Mesenteric fat pad (tissue), 1 donor: ENCODE measurements around the gene MGAT5B. TPM values are rescaled to one million over a fixed set of nuclear protein-coding genes. Genes with fewer than 3 reads are reported as not detected.
"Not testable (repeated sequence)": the region's sequence is repeated elsewhere in the genome, so short reads cannot be mapped to it uniquely, and the experiment has no call there.

ENCODE experiments used
- DNase-seq: peaks from one replicate; pipeline ENCODE4 v3.0.0-alpha.2; 2020; ENCODE audit warnings: low spot score
- total RNA-seq: library from RNA; stranded (reverse); fragmentation: NEBNext Ultra II Directional; extraction: Animal tissue kit (Norgen Biotek cat#: 25700); gene quantifications from one replicate; pipeline ENCODE4 v1.2.1, GENCODE V29; 2021
- donor health status: DM: yes; HTN: yes; CAD: no.

The MGAT5B gene
- total RNA-seq, 1 donor from 2014 or later: 1.1 TPM

DNA sequence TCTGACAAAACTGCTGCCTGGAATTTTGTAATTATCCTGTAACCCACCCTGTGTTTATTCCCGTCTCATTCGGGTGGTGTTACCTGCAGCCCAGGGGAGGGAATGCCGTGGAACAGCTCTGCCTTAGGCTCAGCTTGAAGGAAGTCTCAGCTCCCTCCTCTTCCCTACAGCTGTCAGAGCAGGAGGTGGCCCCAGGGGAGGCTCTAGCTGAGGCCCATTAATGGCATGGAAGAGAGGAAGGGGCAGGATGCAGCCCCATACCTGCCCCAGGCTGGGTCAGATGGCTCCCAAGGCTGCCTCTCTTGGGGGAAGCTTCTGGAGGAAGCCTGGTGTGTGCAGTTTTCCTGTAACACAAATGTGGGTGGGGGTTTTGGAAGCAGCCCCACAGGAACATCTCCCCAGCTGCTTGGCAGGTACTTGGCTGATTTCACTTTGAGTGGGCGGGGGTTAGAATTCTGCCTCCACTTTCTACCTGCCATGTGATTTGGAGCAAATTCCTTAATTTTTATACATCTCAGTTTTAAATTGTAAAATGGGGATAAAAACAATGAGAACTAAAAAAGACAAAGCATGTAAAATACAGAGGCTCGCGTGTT, 103.9 kb downstream of the MGAT5B start:
- no peak for DNase-seq

DNA sequence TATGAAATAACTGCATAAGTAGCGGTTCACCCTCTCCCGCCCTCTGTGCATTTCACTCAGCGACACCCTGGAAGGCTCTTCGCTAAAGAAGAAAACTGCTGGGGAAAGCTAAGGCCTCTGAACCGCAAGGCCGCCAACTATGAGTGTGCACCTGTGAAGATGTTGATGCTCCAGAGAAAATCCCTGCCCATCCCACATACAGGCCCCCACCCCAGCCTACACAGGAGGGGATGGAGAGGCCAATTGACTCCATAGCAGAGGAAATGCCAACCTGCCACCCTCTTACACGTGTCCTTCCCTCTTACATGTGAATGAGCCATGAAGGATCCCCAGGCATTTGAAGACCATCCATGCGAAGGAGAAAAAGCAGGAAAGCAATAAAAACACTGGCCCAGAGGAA, 104.8 kb downstream of the MGAT5B start:
- no peak for DNase-seq

DNA sequence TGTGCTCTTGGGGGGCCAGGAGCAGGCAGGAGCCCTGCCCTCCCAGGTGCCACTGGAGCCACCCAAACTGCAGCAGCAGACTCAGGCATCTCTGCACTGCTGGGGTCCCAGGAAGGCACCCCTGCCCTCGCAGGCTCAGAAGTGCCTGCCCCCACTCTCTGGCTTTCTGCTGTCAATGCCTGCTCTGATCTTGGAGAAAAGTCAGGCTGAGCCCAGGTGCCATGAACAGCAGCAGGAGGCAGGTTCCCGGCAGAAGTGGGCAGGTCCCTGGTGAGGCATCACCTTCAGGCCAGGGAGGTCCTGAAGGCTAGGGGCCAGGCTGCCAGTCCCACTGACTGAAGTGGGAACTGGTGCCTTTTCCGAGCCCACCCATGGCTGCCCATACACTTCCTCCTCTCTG, 106.5 kb downstream of the MGAT5B start:
- no peak for DNase-seq

DNA sequence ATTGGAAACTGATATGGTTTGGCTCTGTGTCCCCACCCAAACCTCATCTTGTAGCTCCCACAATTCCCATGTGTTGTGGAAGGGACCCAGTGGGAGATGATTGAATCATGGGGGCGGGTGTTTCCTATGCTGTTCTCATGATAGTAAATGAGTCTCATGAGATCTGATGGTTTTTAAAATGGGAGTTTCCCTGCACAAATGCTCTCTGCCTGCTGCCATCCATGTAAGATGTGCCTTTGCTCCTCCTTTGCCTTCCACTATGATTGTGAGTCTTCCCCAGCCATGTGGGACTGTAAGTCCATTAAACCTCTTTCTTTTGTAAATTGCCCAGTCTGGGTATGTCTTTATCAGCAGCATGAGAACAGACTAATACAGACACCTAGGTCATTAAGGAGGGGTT, 109.8 kb downstream of the MGAT5B start:
- not testable (repeated sequence) for DNase-seq

DNA sequence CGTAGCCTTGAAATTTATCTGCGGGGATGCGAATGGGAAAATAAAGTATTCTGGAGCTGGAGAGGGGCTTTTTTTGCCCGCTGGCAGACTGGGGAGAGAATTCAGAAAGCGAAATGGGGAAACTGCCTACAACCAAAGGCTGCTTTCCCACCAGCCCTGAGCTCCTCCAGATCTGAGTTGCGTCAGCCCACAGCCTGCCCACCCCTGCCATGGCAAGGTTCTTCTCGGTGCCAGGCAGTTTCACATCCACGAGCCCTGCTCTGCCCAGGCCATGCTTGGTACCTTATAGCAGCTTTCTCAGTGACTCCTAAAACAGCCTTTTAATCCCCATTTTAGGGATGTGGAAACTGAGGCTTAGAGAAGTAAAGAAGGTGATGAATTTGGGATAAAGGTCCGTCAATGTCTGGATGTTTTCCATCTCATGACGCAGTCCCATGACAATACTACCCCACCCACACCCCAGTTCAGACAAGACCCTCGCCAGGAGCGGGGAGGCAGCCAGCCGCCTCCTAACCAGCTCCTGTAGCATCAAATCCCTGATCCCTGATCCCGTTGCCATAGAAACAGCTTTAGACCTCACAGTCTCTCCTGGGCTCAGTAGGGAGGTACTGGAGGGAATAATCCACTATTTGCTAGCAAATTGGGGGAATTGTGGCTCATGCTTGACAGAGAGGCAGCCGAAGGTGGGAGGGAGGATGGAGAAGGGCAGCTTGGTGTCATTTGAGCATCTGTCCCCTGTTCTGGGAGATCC, 113.5 kb downstream of the MGAT5B start:
- DNase-seq: no peak

DNA sequence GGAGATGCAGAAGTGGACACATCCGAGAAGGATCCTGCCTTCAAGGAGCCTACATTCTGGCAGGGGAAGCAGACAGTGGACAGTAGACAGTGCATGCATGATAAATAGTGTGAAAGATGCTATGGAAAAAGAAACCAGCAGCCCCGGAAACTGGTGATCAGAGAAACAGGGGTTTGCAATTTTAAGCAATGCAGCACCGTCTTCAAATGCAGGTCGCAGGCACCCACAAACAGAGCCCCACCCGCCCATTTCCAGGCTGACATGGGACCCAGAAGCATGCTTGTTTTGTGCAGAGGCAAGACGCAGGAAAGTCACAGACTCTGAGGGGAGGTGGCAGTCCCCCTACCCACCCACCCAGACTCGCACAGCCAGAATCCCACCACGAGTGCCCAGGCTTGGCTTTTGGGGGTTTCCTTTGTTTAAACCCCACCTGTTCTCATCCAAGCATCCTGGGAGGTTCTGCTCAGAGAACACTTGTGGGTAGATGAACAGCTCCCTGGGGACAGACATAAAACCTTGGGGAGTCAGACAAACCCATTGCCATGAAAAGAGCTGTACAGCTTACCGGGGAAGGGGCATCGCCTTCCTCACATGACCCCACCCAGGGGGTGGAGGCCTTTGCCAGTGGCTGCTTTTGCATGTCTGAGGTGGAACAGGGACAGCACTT, 114.3 kb downstream of the MGAT5B start:
- DNase-seq: no peak

DNA sequence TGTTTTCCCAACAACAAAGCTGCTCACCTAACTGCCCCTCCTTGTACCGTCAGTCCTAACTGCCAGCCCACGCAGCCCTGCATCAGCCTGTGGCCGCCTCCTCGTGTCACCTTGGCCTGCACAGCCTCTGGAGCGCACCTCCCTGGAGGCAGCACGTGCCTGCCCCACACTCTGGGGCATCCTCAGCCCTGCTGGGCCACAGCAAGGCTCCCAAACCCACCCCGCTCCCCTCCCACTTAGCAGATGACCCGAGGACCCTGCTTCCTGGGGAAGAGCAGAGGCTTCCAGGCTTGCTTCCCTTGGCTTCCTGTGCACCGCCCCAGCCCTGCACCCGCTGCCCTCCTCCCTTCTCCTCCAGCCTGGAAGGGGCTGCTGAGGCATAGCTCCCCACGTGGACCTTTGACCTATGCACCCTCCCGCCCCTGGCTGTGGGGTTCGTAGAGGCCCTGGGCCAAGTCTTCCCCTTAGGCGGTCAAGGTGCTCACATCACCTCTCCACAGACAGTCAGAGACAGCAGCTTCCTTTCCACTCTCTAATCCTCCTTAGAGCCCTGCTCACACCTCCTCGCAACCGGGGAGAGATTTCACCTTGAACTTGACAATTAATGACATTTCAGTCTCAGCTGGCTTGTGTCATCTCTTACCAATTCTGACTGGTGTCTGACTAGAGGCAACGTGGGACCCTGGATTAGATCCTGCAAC, 115.0 kb downstream of the MGAT5B start:
- DNase-seq: no peak

DNA sequence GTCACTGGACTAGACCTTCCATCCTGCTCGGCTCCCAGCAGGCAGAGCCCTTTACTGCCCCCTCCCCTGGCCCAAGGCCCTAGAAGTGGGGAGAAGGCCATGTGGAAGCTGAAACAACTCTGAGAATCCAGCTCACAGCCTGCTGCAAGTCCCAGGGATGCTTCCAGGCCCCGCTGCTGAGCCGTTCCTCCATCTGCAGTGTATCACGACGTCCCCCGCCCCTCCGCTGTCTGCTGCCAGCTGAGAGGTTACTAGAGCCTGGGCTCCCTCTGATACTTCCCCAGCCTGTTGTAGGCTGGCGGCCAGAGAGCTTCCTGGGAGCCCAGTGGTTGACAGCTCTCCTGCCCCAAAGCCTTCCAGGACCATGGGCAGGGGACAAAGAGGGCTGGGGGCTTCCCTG, 118.2 kb downstream of the MGAT5B start:
- DNase-seq: no peak

DNA sequence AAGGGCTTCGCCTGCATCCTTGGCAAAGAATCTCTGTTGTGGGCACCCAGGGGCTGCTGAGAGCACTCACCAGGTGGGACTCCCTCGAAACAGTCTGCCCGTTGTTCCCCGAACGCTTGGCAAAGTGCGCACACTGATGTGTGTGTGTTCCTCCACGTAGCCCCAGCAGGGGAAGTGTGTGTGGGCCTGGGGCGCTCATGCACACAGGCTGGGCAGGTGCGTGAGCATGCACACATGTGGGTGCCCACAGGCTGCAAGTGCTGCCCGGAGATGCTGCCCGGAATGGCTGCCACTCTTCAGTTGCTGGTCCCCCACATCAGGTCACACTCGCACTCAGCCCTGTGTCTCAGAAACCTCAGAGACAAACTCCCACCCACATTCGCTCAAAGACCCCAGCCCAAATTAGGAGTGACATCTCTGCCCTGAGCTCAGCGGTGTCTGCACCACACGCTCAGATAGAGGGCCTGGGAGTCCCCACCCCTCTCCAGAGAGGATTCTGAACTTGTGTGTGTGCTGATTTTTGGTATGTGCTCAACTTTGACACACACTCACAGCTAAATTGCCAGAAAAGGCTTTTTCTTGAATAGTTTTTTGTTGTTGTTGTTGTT, 119.4 kb downstream of the MGAT5B start:
- DNase-seq: no peak

DNA sequence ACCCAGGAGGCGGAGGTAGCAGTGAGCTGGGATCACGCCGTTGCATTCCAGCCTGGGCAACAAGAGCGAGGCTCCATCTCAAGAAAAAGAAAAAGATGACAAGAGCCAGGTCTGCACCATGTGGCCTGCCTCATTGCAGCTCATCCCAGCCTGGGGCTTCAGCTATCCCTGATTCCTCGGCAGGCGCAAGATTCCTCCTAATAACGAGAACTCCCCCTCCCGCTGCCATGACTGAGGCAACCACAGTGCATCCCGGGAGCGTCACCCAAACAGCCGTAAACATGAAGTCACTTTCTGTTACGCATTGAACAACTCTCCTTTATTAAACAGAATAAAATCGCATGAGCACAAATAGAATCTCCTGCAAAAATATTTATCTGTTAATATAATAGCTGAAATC, 120.6 kb downstream of the MGAT5B start:
- no peak for DNase-seq

DNA sequence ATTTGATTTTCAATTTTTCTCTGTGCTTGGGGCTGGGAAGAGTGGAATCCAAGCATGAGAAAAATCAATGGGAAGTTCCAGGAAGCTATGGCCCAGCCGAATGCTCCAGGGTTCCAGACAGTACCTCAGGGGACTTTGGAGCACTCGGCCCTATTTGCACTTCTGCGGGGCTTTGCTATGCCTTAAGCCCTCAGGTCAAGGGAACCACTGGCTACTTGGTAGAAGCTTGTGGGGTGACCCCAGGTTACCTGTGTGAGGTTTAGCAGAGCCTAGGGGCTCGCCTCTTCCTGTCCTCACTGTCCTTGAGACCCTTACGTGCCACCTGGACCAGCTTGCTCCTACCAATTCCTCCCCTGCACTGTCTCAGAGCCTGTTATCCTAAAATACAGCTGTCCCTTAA, 121.3 kb downstream of the MGAT5B start:
- no peak for DNase-seq

DNA sequence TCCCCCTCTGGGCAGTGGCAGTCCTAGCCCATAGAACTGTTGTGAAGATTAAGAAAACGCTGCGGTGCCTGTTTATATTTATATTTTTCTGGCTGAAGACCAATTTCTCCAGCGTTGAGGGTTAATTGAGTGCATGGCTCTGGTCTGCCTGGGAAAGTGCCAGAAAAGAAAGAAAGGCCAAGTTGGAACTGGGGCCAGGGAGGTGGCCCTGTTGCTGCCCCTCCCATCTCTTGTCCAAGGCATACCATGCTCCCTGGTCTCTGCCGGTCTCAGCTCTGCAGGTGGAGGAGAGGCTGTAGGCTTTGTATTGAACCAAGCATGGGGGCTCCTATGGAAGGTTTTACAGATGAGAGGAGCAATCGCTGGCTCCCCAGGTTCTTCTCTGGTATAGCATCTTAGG, 124.7 kb downstream of the MGAT5B start:
- no peak for DNase-seq

DNA sequence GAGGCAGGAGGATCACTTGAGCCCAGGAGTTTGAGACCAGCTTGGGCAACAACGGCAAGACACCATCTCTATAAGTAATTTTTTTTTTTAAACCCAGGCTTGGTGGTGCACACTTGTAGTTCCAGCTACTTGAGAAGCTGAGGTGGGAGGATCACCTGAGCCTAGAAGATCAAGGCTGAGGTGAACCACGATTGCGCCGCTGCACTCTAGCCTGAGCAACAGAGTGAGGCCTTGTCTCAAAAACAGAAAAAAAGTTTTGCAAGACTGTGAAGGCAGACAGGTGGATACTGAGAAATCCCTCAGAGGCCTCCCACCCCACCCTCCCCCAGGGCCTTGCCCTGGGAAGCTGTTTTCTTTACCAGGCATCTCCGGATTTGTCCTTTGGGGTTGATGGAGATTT, 125.4 kb downstream of the MGAT5B start:
- DNase-seq: no peak

DNA sequence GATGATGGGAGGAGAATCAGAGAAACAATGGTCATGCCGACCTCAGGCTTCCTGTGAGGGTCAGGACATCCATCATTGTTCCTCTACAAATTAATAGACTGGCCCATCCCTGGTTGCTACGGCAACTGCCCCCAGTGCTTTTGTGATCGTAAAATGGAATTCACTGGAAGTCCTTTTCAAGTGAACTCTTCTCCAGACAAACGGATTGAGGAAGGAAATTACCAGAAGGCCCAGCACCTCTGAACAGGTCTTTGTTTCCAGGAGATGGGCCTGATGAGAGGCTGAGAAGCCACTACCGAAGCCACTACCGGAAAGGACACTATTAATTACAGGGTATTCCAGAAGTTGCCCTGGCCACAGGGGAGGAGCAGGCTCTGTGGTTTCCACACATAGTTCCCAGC, 126.0 kb downstream of the MGAT5B start:
- DNase-seq: no peak

DNA sequence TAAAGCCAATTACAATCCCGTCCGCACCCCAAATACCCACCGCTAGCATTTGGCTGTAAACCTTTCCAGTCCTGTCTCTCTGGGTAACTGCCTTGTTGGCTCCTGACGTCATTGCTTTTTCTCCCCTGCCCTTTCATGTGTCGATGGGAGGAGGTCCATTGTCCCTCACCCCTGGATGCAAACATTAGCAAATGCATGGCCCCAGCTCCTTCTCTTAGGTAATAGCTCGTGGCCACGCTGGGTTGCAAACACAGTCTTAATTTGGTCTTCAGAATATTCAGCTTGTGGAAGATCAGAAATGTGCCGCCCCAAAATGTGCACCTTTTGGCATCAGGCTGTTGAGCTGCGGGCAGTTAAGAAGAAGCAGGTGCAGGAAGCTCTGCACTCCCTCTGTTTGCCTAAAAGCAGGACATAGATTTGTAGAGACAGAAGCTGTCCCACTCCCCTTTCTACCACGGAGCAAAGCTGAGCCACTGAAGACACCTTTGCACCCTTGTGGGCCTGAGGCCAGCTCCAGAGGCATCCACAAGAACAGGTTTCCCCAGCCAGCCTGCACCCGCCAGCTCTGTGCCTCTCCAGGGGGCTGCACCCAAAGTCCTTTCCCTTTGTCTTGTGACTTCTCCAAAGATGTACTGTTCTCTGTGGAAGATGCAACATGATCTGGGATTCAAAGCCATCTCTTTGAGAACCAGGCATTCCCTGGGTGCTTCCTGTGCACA, 127.3 kb downstream of the MGAT5B start:
- DNase-seq: no peak

DNA sequence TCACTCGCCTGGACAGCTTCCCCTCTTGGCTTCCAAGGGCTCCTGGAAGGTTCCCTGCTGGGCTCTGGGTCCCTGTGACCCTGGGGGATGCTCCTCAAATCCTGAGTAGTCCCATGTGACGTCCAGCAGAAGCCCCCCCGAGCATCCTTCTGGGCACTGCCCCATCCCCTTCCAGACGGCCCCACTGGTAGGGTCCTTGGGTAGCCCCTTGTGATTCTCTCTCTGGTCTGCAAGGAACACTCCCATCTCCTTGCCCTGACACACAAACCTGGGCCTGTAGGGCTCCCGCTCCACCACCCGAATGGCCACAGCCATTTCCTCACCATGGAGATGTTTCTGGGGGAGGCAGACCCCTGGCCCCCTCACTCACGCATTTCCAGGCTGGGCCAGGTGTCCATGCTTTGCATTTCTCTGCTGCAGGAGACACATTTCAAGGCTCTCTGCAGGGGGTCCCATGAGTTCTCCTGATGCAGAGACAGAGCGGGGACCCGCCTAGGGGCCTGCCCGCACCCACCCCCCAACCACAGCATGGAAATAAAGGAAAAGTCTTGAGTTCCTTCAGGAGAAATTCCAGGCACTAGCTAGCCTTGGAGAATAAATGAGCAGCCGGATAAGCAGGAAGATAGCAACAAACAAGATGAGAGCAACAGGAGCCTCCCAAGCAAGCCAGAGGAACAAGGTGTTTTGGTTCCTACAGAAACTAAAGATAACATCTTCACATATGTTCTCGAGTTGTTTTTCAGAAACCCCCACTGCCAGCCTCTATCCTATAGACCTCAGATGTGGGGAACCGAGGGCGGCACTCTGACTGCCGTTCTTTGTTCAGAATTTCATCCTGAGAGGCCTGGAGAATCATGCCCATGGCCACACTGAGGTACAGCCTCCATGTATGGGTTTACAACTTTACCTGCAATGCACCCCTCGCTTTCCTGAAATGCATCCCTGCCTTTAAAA, 128.8 kb downstream of the MGAT5B start:
- peak; percentile 75 for DNase-seq

DNA sequence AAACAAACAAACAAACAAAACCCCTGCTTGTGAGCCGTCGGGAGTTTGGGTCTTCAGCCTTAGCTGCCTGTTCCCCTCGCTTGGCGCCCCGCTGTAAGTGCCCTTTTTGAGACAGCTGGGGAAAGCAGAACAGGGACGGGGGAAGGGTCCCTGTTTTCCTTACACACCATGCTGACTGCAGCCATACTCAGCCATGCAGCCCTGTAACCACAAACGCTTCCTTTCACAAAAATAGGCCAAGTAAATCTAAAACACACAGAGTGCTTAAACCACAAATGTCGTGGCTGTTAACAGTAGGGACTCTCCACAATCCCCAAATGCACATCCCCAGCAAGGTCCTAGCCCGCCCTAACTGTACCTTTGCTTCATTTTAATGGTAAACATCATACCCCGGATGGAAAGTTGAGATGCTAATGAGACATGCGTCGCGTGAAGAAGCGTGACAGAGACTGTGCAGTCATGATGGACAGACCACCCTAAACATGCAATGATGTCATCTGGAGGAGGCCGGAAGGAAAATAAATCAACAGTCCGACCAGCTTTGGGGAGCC, 129.9 kb downstream of the MGAT5B start:
- DNase-seq: peak; percentile 51

DNA sequence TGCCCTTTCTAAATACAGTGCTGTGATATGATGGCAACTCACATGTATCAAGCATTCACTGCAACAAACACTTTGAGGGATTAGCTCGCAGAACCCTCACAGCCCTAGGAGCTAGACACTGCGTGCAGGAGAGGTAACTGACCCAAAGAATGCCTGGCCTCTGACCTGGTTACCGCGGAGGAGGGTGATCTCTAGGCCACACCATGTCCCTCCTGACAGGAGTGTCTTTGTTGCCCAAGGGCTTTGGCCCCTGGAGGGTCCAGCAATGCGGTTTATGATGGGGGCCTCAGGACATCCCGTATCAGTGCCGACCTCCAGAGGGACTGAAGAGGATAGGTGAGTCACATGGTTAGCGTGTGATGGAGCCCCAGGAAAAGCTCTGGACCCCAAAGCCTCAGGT, 130.6 kb downstream of the MGAT5B start:
- DNase-seq: no peak
